HG02571 (cell line): ENCODE results near the gene EMD.

Source experiments
- ATAC-seq: cut with Tn5 transposase; IDR thresholded peaks from one replicate; pipeline ENCODE4 v1.9.1; 2021; ENCODE audit warnings: mild to moderate bottlenecking, moderate library complexity; ENCODE audit not compliant: unreplicated experiment

EMD gene

DNA sequence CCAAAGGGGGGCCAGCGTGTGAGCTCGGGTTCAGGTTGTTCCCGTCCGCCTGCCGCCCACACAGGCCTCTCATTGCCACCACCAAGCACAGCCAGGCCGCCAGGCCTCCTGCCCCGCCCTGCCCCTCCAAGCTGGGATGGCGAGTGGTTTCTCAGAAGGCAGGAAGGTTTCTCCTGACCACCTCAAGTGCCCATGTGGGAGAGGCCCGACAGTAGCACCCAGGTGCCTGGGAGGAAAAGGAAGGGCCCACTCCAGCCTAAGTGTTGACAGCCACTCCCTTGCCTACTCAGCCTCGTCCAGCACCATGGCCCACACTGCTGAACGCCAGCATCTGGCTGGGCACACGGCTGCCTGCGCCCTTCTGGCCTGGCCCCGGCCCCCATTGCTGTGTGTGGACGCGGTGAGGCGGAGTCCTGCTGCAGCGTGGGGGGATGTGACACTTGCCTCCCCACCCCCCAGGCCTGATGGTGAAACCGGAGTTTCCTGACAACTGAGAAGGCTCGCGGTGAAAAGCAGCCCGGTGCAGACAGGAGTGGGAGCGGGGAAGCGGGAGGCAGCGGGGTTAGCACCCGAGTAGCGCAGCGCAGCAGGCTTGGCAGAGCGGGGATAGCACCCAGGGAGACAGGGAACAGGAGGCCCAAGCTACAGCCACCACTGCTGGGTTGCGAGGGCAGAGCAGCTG is 23.9 kb upstream of the EMD start:
- no peak for ATAC-seq

DNA sequence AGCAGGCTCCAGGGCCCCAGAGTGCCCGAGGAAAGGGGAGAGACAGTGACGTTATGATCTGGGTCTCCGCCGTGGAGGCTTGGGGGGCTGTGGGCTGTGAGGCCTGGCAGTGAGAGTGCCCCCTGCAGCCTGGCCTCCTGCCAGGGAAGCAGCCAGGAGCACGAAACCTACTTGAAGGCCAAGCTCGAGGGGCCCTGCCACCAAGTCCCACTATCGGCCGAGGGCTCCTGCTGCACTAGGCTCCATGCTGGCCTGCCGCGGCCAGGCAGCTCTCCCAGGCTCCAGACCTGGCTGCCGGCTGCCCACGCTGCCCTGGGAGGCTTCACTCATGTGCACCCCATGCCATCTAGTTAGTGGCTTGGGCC is 23.3 kb upstream of the EMD start:
- no peak for ATAC-seq

DNA sequence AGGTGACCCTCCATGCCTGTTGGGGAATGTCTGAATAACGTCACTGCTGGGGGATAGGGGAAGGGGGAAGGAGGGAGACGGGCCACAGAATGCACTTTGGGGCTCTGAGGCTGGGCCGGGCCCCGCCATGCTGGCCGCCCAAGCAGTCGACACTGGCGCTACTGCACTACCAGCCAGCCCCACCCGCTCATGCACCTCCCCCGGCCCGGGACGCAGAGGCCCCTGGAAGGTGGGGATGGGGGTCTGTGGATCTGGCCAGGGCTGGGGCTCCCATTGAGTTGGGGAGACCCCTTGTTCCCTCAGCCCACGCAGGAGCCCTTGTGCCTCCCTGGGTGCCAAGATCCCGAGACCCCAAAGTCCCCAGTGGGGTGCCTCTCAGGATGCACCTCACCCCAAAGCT is 22.5 kb upstream of the EMD start:
- no peak for ATAC-seq

DNA sequence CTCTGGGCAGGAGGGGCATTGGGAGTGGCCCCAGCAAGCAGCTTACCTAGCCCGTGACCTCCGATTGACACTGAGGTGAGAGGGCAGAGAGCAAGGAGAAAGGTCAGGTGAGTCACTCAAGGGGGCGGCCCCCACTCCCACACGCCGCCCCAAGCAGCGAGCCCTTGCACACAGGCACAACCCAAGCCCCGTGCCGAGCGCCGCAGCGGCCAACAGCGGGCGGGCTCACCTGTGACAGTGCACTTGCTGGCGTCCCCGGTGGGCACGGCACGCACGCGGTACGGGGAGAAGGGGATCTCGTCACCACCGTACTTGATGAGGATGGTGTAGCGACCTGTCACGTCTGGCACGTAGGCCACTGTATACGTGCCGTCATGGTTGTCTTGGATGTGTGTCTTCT is 21.9 kb upstream of the EMD start:
- no peak for ATAC-seq

DNA sequence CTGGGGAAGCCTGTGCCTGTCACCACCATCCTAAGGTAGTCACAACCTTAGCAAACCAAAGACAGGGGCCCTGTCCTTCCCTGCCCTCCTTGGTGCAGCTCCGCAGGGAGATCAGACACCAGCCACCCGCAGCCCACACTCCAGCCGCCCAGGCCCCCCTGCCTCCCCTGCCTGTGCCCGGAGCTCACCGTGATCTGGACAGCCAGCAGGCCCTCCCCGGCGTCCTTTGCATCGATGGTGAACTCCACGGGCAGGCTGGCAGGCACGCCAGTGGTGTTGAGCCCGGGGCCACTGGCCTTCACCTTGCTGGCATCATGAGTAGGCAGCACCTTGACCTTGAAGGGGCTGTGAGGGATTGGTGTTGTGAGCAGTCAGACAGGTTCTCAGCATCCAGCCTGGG is 21.1 kb upstream of the EMD start:
- ATAC-seq: no peak

DNA sequence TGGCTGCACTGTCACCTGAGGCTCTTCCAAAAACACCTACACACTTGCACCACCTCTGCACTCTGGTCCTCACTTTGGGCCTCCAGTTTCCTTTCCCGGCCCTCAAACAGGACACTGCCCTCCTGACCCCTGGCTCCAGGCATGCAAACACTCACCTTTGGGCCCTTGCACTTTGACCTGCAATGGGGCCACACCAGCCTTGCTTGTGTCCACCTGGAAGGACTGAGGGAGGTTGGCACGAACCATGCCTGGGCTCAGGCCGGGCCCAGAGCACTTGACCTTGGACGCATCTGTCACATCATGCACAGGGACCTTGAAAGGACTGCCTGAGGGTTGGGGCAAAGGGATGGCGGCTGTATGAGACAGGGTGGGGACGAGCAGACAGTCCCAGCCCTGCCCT is 20.3 kb upstream of the EMD start:
- ATAC-seq: no peak

DNA sequence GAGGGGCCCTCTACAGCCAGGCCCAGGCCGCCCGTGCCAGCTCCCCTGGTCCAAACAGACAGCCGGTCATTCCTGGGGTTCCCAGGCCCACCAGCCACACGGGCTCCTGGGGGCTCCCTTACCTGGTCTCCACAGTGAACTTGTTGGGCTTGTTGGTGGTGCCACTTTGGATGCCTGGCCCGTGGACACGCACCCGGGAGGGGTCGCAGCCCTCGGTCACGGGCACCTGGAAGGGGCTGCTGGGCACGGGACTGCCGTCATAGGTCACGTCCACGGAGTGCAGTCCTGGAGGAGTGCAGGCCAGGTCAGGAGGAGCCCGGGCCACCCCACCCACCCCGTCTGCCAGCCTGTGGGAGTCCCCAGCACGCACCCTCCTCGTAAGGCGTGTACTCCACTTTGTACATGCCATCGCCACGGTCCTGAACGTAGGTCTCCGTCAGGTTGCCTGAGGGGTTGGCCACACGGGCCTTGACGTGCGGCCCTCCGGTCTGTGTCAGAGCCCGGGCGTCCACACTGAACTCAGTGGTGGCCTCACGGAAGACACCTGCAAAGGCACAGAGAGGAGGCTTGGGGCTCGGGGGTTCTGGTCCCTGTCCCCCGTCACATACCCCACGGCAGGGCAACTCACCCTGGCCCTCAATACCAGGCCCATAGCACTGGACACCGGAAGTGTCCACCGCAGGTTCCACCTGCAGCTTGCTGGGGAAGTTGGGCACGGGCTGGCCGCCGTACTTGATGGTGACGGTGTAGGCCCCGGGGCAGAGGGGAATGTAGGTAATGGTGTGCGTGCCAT is 19.5 kb upstream of the EMD start:
- ATAC-seq: no peak

DNA sequence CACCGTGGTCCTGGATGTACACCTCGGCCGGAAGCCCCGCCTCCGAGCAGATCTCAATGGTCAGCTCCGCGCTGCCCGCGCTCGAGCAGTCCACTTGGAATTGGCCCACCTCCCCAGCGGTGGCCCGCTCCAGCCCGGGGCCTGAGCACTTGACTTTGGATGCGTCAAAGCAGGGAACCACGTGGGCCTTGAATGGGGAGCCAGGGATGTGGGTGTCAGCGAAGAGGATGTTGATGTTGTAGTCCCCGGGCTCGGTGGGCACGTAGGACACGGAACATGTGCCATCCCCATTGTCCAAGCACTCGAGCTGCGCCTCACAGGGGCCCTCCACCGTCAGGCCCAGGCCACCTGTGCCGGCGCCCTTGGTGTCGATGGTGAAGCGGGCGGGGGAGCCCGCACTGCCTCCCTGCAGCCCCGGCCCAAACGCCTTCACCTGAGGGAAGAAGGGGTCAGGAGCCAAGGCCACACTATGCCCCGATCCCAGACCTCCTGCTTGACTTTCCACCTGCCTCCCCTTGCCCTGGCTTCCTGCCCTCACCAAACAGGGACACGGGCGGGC is 18.9 kb upstream of the EMD start:
- ATAC-seq: no peak

DNA sequence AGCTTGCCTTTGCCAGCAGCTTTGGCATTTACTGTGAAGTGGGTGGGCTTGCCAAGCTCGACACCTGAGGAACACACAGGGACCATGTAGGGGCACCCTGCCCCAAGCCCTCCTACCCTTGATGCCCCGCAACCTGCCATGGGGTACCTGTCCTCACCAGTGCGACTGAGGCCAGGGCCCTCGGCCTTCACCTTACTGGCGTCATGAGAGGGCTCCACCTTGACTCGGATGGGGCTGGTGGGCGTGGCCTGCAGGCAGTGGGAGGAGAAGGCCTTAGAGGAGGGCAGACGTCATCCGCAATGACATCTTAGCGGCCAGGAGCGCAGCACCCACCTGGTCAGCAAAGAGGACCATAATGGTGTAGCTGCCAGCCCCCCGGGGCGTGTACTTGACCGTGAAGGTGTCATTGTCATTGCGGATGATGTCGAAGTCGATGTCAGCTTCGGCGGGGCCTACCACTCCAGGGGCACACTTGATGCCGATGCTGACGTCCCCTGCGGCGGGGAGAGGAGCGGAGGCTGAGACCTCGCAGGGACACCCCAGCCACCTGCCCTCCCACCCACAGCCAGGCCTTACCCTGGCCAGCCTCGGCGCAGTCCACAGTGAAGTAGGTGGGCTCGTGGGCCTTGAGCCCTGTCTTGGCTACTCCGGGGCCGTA is 16.9 kb upstream of the EMD start:
- no peak for ATAC-seq

DNA sequence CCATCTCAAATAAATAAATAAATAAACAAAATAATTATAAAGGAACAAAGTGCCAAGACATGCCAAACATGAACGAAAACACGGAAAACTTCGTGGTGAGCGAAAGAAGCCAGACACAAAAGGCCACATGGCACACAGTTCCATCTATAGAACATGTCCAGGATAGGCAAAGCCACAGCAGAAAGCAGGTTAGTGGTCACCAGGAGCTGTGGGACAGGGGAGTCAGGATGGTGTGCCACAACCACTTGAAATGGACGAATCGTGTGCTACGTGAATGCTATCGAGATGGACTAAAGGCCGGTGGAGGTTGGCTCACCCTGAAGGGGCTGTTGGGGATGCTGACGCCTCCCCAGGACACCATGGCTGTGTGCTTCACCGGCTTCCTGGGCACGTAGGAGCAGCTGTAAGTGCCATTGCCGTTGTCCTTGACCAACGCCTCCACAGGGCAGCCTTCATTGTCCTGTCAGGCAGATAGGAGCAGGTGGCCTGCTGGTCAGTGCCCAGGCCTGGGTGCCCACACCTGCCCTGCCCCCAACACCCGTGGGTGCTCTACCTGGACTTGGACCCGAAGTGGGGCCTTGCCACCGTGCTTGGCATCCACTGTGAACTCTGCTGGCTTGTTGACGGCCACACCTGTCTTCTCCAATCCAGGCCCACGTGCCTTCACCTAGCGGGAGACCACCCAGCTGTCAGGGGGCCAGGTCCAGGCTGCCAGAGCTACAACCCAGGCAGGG is 15.2 kb upstream of the EMD start:
- no peak for ATAC-seq

DNA sequence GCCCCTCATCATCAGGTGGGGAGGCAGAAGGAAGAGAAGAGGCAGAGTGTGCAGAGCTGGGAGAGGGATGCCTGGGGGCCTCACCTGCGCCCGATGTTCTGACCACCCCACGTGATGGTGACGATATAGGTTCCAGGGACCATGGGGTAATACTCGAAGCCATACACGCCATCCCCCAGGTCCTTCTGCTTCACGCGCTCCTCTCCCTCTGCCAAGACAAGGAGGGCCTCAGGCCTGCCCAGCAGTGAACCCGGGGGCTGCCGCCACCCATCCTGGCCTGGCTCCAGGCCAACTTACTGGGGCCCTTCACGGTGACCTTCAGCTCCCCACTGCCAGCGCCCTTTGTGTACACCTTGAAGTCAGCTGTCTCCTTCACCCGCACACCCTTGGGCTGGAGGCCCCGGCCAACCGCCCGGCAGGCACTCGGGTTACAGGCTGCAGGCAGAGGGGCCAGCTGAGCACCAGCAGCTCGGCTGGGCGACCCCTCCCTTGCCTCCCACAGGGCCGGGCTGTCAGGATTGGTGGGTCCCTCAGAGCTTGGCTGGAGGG is 14.0 kb upstream of the EMD start:
- no peak for ATAC-seq

DNA sequence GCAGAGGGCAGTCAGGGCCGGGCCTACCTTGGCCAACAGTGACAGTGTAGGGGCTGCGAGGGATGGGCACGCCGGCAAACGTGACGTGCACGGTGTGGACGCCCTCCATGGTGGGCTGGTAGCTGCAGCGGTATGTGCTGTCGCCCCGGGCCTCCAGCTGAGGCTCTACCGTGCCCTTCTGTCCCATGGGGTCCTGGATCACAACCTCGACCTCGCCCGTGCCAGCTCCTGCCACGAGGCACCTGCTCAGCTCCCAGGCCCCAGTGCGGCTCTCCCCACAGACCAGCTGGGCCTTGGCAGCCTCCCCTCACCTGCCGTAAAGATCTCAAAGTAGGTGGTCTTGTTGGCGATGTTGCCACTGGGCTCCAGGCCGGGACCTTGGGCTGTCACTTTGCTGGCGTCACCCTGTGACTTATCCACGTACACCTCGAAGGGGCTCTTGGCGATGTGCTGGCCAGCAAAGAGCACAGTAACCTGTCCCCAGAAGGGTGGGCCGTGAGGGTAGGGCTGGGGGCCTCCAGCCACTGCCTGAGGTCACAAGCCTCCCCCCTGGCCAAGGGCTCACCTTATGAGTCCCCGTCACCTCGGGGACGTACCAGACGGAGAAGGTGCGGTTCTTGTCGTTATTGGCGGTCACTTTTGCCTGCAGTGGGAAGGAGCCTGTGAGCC is 13.0 kb upstream of the EMD start:
- ATAC-seq: no peak

DNA sequence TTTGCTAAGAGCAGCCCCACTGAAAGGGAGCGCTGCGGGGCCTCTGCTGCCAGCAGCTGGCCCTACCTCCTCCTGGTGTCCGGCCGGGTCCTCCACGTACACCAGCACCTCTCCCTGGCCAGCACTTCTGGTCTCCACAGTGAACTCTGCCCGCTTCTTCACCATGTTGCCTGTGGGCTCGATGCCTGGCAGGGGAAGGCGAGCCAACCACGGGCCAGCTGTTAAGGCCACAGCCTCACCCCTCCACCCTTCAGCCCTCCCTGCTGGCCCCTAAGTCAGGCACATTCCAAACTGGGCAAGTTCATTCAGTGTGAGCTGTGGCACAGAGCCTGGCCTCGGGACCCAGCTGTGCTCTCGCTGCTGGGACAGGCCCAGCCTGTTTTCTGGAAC is 12.4 kb upstream of the EMD start:
- ATAC-seq: no peak

DNA sequence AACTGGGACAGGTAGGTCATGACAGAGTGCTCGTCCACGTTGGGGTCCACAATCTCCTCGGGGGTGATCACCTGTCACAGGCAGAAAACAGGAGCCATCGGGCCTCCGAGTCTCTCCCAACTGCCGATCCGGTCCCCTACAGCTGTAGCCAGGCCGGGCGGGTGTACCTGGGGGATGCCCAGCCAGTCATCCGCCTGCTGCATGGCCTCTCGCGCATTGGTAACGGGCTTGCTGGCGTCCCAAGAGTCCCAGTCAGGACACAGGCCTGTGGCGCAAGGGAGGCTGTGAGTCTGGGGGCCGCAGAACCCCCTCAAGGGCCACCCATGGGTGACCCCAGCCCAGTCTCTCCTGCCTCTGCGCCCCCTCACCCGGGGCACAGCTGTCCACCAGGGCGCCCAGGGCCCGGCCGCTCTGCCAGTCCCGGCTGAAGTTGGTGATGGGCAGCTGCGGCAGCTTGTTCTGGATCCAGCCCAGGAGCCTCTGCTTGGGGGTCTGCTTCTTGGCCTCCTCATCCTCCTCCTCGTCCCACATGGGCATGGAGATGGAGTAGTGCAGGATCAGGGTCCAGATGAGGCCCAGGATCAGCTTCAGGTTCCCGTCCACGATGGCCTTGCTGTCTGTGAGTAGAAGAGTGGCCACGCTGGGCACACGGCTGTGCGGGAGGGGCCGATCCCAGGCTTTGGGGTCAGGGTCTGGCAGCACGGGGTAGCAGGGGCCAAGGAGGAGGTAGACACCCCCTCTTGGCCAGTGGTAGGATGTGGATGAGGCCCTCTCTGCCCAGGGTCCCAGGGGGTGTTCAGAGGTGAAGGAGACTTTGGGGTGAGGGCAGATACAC is 11.4 kb upstream of the EMD start:
- ATAC-seq: no peak

DNA sequence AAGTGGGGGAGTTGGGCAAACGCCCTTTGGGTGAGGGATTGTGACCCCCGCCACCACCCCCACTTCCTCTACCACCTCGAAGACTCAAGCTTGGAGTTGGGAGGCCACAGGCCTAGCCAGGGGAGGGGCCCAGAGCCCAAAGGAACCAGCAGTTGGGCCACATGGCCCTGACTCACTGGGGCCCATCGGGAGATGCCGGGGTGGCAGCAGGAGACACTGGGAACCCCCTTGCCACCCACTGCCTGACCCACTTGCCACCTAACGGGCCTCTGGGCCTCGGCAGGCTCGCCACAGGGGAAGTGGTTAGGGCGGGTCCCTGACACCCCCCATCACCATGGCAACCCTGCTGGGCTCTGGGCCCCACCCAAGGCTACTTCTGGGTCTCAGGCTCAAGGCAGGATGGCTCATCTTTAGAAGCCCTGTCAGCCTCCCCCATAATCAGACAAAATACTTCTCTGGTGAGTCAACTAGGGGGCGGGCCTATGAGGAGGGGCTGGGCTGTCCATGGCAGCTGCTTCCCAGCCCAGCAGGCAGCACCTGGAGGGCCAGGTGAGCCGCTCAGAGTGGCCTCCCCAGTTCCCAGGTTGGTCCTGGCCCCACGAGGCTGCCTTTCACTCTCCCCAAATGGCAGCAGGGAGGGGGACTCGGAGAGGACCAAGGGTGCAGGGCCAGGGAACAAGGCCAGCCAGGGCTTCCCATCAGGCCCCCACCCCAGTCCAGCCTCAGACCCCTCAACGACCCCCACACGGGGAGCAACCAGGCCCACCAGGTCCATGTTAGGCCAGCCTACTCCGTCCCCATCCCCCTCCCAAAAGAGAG is 10.3 kb upstream of the EMD start:
- peak; percentile 27 for ATAC-seq

DNA sequence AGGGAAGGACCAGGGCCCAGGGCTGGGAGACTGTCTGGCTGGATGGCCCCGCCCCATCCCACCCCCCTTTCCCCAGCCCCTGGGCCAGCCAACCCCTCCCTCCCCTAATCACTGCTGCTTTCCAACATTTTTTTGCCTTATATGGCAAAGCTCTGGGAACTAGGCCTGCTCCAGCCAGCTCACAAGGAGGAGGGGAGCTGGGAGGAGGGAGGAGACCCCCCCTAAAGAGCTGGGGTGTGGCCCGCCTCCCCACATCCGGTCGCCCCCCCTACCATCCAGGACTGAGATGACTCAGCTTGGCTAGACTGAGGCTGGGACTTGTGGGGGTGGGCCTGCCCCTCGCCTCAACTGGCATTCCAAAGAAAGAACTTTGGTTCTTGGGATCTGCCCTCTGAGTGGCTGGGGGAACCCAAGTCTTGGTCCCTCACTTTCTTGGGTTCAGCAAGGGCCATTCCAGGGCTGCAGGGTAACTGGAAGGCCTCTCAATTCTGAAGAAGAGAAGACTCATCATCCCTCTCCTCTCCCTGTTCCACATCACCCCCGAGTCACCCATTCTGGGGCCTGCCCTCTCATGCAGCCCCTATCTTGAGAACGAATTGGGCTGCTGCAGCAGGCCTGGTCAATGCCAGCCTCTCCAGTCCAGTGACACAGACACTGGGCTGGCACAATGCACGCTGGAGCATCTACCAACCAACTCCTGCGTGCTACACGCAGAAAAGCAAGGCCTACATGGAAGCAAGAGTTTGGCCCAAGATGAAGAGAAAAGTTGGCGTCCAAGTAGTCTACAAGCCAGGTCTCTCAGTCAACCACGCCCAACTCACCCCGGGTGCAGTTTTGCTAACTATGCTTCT is 9.4 kb upstream of the EMD start:
- no peak for ATAC-seq

DNA sequence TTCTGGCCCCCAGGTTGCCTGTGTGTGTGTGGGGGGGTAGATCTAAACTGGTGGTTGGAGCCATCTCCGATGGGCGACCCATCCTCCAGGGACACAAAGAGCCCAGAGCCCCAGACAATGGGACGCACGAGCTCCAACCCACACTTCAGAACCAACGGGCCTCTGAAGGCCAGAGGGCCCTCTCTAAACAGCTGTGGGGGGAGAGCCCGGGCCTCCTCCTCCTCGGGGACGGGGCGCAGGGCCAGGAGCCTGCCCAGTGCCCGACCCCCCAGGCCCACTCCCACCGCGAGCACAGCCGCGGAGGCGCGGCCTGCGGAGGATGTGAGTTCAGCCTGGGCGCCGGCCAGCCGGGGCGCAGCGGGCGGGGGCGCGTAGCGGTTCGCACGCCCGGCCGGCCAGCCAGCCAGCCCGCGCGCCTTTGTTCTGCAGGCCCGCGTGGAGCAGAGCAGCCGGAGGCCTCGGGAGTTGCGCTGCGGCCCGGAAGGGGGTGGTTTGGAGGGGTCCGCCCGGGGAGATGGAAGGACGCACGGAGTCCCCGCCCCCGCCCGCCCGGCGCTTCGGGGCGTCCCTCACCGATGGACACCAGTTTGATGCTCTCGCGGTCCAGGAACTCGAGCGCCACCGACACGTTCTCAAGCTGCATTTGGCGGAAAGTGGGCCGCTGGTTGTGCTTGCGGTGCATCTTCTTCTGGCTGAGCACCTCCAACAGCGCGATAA is 8.6 kb upstream of the EMD start:
- no peak for ATAC-seq
